Nephron (organoid): ENCODE results near the gene CTSA.

ENCODE experiments used
- H3K27ac Mint-ChIP-seq, 3 experiments: 2 replicates each; pipeline ENCODE4 v1.8.0; 2020; ENCODE audit warnings: mixed read lengths in 3 of 3, mild to moderate bottlenecking in 2 of 3, moderate library complexity in 1 of 3
- H3K27me3 Mint-ChIP-seq: 2 replicates; pipeline ENCODE4 v1.8.0; 2021; ENCODE audit warnings: low read depth, mild to moderate bottlenecking, moderate library complexity, mixed read lengths
- H3K36me3 Mint-ChIP-seq: 2 replicates; pipeline ENCODE4 v1.8.0; 2020; ENCODE audit warnings: low read depth, mixed read lengths
- H3K4me1 Mint-ChIP-seq: 2 replicates; pipeline ENCODE4 v1.8.0; 2020; ENCODE audit warnings: mixed read lengths
- H3K4me3 Mint-ChIP-seq, 3 experiments: 2 replicates each; pipeline ENCODE4 v1.8.0; 2020; ENCODE audit warnings: mild to moderate bottlenecking in 3 of 3, mixed read lengths in 3 of 3, moderate library complexity in 2 of 3
- H3K9me3 Mint-ChIP-seq: 2 replicates; pipeline ENCODE4 v1.8.0; 2020; ENCODE audit warnings: mixed read lengths
- TF ChIP-seq, protein P1 (sequence below), 3 experiments: fragments of 200-600 bp; sonication (generic); IDR thresholded peaks; one replicate each; pipeline ENCODE4 v1.5.0; 2021; ENCODE audit warnings: antibody characterized with exemption in 3 of 3; ENCODE audit not compliant: unreplicated experiment in 3 of 3

Gene CTSA

DNA sequence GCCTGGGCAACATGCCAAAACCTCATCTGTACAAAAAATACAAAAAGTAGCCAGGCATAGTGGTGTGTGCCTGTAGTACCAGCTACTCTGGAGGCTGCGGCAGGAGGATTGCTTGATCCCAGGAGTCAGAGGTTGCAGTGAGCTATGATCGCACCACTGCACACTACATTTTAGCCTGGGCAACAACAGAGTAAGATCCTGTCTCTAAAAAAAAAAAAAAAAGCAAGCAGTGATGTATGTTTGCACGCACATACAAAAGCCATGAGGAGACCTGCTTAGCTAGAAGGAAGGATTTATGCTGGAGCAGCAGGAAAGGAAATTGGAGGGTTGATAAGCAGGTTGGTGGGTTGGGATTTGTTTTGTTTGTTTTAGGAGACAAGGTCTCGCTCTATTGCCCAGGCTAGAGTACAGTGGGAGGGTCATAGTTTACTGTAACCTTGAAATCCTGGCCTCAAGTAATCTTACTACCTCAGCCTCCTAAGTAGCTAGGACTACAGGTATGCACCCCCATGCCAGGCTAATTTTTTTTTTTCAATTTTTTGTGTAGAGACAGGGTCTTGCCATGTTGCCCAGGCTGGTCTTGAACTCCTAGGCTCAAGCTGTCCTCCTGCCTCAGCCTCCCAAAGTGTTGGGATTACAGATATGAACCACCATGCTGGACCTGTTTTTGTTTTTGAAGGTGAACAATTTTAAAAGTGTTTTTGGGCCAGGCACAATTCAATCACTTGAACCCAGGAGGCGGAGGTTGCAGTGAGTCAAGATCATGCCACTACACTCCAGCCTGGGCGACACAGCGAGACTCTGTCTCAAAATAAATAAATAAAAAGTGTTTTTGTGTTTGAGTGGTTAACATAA lies 29.7 kb upstream of the CTSA start:
- Mint-ChIP-seq H3K27me3 (no peaks in the 10 kb centered on the region), H3K36me3 (no peaks in the 10 kb centered on the region), H3K9me3 (no peaks in the 10 kb centered on the region), H3K27ac (no peak overlapping the region), H3K4me3 (no peak overlapping the region), H3K4me1 (peaks cover 34% of the 10 kb centered on the region)
- TF ChIP-seq, protein P1, sequence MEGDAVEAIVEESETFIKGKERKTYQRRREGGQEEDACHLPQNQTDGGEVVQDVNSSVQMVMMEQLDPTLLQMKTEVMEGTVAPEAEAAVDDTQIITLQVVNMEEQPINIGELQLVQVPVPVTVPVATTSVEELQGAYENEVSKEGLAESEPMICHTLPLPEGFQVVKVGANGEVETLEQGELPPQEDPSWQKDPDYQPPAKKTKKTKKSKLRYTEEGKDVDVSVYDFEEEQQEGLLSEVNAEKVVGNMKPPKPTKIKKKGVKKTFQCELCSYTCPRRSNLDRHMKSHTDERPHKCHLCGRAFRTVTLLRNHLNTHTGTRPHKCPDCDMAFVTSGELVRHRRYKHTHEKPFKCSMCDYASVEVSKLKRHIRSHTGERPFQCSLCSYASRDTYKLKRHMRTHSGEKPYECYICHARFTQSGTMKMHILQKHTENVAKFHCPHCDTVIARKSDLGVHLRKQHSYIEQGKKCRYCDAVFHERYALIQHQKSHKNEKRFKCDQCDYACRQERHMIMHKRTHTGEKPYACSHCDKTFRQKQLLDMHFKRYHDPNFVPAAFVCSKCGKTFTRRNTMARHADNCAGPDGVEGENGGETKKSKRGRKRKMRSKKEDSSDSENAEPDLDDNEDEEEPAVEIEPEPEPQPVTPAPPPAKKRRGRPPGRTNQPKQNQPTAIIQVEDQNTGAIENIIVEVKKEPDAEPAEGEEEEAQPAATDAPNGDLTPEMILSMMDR (IDR thresholded peaks at IDR 0.05; ENCODE audit: unreplicated experiment in 3 of 3) = no peak

DNA sequence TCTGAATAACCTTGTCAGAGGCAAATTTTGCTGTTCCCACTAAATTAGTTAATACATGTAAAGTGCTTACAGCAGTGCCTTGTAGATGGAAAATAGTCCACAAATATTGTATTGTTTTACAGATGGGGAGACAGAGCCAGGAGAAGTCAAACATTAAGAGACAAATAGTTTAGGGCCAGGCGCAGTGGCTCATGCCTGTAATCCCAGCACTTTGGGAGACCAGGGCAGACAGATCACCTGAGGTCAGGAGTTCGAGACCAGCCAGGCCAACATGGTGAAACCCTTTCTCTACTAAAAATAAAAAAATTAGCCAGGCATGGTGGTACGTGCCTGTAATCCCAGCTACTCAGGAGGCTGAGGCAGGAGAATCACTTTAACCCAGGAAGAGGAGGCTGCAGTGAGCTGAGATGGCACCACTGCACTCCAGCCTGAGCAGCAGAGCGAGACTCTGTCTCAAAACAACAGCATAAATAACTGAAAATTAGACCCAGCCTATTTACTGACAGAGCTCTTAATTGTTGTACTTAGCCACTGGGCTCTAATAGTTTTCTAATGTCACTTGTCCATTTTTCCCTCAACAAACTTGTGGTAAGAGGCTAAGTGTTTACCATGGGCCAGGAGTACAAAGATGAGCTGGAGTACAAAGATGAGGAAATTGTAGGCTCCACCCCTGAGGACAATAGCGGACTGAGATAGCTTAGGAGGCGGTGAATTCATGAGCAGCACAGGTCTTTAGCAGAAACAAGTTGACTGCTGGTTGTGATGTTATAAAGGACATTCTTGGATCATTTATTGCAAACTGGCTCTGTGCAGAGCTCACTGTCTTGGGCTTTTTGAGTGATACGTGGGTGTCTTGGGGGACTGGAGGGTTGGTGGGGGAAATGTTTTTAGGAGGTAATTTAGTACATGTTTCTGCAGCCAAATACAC lies 27.3 kb upstream of the CTSA start:
- TF ChIP-seq, protein P1 (IDR thresholded peaks at IDR 0.05; ENCODE audit: unreplicated experiment in 3 of 3) = no peak
- no peaks in the 10 kb centered on the region for H3K9me3 Mint-ChIP-seq
- peaks cover 14% of the 10 kb centered on the region for H3K4me1 Mint-ChIP-seq
- H3K4me3 Mint-ChIP-seq = no peak overlapping the region
- H3K27ac Mint-ChIP-seq = no peak overlapping the region
- no peaks in the 10 kb centered on the region for H3K27me3 Mint-ChIP-seq
- no peaks in the 10 kb centered on the region for H3K36me3 Mint-ChIP-seq

DNA sequence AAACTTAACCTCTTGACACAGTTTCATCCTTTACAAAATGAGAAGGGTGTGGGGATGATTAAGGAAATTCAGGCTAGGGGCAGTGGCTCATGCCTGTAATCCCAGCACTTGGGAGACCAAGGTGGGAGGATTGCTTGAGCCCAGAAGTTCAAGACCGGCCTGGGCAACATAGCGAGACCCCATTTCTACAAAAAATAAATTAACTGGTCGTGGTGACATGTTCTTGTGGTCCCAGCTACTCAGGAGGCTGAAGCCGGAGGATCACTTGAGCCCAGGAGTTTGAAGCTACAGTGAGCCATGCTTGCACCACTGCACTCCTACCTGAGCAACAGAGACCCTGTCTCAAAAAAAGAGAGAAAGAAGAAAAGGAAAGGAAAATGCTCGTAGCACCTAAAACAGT lies 24.7 kb upstream of the CTSA start:
- H3K27ac Mint-ChIP-seq = no peak overlapping the region
- no peaks in the 10 kb centered on the region for H3K27me3 Mint-ChIP-seq
- H3K4me1 Mint-ChIP-seq = no peaks in the 10 kb centered on the region
- no peaks in the 10 kb centered on the region for H3K9me3 Mint-ChIP-seq
- TF ChIP-seq, protein P1 (IDR thresholded peaks at IDR 0.05; ENCODE audit: unreplicated experiment in 3 of 3) = no peak
- H3K36me3 Mint-ChIP-seq = no peaks in the 10 kb centered on the region
- H3K4me3 Mint-ChIP-seq = no peak overlapping the region

DNA sequence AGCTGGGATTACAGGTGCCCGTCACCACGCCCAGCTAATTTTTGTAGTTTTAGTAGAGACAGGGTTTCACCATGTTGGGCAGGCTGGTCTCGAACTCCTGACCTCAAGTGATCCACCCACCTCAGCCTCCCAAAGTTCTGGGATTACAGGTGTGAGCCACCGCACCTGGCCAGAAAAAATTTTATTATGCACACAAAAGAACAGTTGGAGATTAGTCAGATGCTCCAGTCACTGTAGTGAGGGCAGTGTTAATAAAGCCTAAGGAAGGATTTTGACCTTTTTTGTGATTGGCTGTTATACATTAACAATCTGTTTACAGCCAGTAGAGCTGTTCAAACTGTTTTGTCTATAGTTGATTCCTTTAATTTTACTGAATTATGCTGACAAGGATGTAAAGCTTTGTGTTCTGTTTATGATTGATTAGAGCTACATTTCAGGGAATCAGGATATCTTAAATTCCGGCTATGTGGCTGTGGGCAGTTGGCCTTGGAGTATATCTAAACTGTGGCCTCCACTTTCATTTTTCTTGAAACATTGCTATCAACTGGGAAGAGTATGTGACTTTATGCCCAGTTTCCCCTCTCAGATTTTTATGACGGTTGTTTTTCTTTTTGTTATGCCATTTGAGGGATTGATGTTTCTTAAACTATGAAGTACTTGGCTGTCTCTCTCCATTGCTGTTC lies 23.9 kb upstream of the CTSA start:
- Mint-ChIP-seq H3K4me3 (no peak overlapping the region), H3K4me1 (no peaks in the 10 kb centered on the region)

DNA sequence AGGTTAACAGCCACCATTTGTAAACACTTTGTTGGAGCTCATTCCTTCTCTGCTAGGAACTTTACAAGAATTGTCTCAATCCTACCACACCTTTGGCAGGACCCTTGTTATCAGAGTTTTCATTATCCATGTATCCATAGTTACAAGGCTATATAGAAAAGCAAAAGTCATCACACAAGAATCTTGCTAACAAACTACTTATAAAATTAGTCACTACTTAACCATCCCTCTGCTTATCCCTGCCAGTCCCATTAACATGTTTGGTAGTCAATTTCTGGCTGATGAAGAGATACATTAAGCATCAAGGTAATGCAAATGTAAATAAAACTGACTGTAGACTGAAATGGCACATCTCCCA lies 23.3 kb upstream of the CTSA start:
- Mint-ChIP-seq H3K27ac (no peak overlapping the region), H3K36me3 (no peaks in the 10 kb centered on the region), H3K27me3 (no peaks in the 10 kb centered on the region), H3K4me1 (no peaks in the 10 kb centered on the region), H3K9me3 (no peaks in the 10 kb centered on the region), H3K4me3 (no peak overlapping the region)
- TF ChIP-seq, protein P1 (IDR thresholded peaks at IDR 0.05; ENCODE audit: unreplicated experiment in 3 of 3) = no peak

More for the DNA sequence above, 23.9 kb upstream of the CTSA start:
- Mint-ChIP-seq H3K36me3 (no peaks in the 10 kb centered on the region), H3K9me3 (no peaks in the 10 kb centered on the region), H3K27me3 (no peaks in the 10 kb centered on the region), H3K27ac (no peak overlapping the region)
- TF ChIP-seq, protein P1 (IDR thresholded peaks at IDR 0.05; ENCODE audit: unreplicated experiment in 3 of 3) = no peak
